ENCODE results near the gene NCCRP1.

The NCCRP1 gene

DNA sequence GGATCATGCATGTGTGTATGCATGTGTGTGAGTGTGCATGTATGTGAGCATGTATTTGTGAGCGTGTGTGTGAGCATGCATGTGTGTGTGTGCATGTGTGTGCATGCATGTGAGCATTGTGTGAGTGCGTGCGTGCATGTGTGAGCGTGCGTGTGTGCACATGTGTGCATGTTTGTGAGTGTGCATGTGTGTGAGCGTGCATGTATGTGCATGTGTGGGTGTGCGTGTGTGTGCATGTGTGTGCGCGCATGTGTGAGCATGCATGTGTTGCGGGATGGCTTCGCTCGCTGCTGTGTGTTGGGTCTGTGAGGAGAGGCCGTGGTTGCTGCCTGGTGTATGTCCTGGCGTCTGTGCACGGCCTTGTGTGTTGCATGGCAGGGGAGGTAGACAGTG is 38.8 kb upstream of the NCCRP1 start:
- no peak for DNase-seq (ENCODE audit: insufficient read length, low spot score)
- TF ChIP-seq POLR2A (IDR thresholded peaks at IDR 0.05; ENCODE audit: low read depth, low read length), result no peak
- FAIRE-seq, result no peak

DNA sequence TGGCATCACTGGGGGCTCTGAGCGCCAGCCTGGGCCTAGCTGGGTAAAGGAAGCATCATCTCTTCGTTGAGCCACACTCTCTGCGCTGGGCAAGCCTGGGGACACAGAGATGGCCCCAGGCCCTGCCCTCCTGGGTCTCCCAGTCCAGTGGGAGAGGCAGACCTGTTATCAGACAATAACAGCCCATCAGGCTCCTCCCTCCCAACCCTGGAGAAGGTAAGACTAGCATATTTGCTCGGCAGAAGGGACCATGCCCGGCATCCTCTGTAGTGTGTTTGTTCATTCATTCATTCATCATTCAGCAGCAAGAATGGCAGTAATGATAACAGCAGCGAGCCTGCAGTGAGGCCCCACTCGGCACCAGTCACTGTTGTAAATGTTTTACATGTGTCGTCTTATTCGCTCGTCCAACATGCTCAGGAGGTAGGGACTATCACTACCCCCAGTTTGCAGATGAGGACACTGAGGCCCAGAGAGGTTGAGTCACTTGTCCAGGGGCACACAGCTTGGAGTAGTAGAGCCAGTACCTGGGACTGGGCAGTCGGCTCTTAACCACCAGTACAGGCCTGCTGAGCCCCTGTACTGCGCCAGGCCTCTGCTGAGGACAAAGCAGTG is 38.0 kb upstream of the NCCRP1 start:
- DNase-seq (ENCODE audit: insufficient read length, low spot score), result no peak
- no peak for FAIRE-seq
- TF ChIP-seq POLR2A (IDR thresholded peaks at IDR 0.05; ENCODE audit: low read depth, low read length), result no peak

DNA sequence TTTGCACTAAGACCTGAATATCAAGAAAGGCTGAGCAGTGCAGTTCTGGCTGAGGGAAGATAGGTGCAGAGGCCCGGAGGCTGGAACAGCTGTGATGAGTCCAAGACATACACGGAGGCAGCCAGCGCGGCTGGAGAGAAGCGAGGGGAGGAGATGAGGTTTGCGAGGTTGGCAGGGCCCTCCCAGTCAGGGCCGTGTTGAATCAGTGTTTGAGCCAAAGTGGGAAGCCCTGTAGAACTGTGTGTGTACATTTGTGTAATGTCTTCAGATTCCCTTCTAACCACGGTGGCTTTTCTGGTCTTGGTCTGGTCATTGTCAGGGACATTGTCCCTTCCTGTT is 36.3 kb upstream of the NCCRP1 start:
- no peak for TF ChIP-seq POLR2A (IDR thresholded peaks at IDR 0.05; ENCODE audit: low read depth, low read length)
- FAIRE-seq, result no peak

DNA sequence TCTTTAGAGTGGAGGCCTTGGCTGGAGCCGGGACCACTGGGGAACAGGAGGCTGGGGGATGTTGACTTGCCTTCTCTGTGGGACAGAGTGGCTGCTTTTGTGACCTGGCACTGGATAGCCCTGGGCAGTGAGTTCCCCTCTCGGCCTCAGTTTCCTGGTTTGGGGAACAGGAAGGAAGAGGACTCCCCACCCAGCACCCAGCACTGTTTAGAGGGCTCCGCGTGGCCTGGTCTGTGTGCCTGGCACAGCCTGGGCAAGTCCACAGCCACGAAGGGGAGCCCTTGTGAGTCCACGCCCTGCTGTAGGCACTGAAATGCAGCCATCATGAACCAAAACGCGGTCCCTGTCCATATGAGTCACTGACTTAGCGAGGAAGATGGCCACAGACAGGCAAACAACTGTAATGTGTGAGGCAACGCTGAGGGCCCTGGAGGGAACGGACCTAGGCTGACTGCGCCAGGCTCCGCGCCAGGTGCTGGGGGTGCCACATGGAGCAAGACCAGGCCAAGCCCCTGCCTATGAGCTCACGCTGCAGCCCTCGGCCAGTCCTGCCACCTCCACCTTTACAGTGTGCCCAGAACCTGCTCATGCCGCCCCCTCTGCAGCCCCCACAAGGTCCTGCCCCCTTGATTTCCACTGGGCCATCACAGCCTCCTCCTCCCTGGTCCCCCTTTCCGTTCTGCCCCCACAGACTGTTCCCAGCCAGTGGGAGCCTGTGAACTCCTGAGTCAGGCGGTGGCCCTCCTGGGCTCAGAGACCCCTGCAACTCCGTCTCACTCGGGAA is 35.7 kb upstream of the NCCRP1 start:
- DNase-seq (ENCODE audit: insufficient read length, low spot score) (no peak), FAIRE-seq (no peak)
- no peak for TF ChIP-seq POLR2A (IDR thresholded peaks at IDR 0.05; ENCODE audit: low read depth, low read length)

More for the DNA sequence above, 36.3 kb upstream of the NCCRP1 start:
- DNase-seq (ENCODE audit: insufficient read length, low spot score), result no peak

DNA sequence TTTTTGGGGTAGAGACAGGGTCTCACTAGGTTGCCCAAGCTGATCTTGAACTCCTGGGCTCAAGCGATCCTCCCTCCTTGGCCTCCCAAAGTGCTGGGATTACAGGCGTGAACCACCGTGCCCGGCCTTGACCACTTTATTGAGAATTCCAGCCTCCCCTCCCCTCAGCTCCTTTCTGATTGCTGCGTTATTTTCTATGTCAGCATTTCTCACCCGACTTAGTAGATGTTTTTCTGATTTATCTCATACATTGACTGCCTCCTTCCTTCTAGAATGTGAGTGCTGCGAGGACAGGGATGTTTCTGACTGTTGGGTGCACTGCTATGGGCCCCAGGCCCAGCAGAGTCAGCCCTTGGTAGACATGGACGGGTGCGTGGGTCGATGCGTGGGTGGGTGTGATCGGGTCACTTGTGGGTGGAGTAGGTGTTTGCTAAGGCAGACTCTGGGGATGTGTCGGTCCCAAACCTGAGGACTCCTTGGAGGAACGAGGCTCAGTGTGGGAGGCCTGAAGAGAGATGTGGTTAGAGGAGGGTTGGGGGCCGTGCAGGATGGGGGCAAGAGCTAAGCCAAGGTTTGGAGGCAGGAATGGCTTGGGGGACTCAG is 34.2 kb upstream of the NCCRP1 start:
- TF ChIP-seq POLR2A (IDR thresholded peaks at IDR 0.05; ENCODE audit: low read depth, low read length), result no peak
- no peak for DNase-seq (ENCODE audit: insufficient read length, low spot score)
- no peak for FAIRE-seq

DNA sequence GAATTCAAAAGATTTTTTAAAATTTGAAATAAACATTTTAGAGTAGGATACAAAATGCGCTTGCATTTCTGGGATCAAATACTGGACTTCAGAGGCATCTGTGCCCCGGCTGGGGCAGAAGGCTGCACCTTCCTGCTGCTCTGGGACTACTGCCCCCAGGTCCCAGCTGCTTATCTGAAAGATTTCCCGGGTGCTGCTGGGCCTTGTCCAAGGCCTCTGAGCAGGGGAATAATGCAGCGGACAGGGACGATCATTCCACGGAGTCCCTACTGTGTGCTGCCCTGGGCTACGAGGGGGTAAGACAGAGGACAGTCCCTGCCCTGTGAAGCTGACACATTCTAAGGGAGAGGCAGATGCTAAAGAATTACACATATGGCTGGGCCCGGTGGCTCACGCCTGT is 33.1 kb upstream of the NCCRP1 start:
- no peak for DNase-seq (ENCODE audit: insufficient read length, low spot score)
- FAIRE-seq, result no peak
- no peak for TF ChIP-seq POLR2A (IDR thresholded peaks at IDR 0.05; ENCODE audit: low read depth, low read length)

DNA sequence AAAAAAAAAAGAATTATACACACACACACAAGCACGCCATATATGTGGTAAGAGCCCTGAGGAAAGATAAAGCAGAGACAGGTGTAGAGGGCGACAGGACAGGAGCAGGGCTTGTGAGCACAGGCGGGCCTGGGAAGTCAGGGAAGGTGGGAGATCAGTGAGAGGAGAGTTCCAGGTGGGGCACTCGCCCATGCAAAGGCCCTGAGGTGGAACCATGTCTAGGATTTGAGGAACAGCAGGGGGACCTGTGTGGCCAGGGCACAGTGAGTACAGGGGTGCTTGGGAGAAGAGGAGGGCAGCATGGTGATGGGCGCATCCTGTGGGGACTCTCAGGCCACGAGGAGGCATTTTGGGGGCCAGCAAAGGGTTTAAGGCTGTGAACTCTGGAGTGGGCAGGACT is 32.5 kb upstream of the NCCRP1 start:
- DNase-seq (ENCODE audit: insufficient read length, low spot score) (no peak), FAIRE-seq (no peak)
- no peak for TF ChIP-seq POLR2A (IDR thresholded peaks at IDR 0.05; ENCODE audit: low read depth, low read length)

DNA sequence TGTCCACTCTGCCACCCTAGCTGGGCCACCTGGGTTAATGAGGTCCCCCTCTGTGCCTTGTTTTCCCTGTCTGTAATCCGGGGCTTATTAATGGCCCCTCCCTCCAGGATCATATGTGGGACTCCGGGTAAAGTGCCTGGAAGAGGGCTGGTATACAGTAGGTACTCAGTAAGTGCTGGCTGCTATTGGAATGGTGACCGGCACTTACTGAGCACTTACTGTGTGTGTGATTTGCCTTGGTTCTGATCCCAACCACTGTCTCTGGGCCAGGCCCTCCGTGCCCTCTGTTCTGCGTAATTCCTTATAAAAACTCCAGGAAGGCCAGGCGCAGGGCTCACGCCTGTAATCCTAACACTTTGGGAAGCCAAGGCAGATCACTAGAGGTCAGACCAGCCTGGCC is 30.9 kb upstream of the NCCRP1 start:
- no peak for TF ChIP-seq POLR2A (IDR thresholded peaks at IDR 0.05; ENCODE audit: low read depth, low read length)

DNA sequence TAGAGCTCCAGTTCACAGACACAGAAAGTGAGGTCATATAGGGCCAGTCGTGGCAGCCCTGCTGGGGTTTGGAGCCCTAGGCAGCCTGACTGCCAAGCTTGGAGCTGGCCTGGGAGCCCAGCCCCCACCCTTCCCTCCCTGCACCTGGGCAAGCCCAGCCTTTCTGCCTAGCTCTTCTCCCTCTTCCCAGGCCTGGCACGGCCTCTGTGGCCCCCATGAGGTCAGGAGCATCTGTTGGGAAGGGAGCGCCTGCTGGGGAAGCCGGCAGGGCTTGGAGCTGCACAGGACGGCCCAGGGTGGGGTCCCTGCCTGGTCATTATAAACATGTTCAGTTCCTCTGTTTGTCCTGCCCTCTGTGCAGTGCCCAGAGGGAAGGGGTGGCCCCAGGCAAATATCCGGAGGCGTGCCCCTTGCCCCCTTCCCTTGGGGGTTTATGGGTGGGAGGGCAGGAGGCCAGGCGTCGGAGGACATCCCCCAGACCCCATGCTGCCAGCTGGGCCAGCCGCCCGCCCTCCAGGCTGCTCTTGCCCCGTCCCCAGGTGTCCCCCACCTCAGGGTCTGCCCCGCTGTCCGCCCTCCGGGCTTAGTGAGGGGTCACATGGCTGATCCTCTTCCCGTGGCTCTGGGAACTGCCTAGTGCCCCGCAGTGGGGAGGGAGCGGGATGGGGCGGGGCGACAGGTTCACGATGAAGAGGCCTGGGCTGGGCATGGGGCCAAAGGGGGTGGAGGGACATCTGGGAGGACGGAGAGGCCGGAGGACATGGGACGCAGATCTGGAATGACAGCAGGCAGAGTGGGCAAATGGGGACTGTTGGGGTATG is 30.0 kb upstream of the NCCRP1 start:
- DNase-seq (ENCODE audit: insufficient read length, low spot score), result no peak
- no peak for FAIRE-seq
- TF ChIP-seq POLR2A (IDR thresholded peaks at IDR 0.05; ENCODE audit: low read depth, low read length), result no peak

More for the DNA sequence above, 30.9 kb upstream of the NCCRP1 start:
- FAIRE-seq (no peak), DNase-seq (ENCODE audit: insufficient read length, low spot score) (no peak)

DNA sequence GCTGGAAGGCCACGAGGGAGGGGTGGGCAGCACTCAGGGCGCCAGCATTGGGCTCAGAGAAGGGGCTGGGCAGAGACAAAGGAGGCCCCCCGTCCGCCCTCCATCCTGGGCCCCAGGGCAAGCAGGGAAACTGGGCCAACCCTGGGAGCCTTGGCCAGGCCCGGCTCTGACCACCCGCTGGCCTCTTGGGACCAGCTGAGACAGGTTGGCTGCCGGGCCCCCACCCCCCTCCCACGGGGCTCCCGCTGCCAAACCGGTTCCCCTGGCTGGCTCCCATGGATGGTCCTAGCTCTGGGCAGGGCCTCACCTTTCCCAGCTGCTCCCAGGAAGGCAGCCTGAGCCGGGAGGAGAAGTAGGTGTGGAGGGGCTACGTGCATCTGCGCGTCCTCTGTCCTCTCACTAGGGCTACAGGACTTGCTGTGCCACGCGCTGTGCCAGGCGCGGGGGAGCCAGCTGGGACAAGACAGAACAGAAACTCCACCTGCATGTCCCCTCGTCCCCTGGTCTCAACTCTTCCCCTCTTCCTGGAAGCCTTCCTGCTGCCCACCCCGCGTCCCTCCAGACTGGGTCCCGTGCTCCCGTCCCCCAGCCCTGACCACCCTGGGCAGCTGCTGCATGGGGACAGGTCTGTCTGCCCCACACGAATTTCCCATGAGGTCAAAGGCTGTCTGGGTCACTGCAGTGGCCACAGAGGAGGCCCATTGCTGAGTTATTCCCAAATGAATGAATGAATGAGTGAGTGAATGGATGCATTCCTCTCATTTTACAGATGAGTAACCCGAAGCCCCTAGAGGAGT is 29.1 kb upstream of the NCCRP1 start:
- TF ChIP-seq POLR2A (IDR thresholded peaks at IDR 0.05; ENCODE audit: low read depth, low read length), result no peak
- FAIRE-seq, result no peak
- DNase-seq (ENCODE audit: insufficient read length, low spot score), result no peak

DNA sequence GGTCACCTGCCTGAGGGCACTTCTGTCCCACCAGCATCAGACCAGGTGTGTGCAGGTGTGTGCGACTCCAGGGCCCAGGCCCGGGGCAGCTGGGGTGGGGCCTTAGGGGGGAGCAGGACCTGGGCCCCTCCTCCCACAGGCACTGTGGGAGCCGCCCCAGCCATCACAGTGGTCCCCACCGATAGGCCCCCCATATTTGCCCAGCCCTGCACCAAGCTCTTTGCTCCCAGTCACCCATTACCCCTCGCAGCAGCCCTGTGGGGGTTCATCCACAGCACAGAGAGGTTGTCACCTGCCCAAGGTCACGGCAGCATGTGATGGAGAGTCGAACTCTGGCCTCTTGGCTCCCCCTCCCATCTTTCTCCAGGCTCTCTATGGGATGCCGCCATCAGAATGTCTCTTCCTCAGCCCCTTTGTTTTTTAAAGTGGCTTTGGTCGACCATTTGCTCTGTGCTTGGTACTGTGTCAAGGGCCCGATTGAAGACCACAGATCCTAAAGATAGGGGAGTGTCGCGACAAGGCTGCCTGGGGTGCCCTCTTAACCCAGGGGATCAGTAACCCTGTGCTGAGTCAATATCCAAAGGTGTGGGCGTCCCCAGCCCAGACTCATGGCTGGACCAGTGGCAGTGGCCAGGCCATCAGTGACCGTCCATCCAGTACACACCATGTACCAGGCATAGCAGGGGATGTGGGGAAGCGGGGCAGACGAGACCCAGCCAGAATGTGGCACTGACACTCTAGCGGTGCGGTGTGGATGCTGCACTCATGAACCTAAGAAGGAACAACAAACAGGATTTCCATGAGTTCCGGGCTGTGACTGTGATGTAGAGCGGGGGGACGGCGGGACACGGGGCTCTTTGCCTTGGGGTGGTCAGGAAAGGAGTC is 28.3 kb upstream of the NCCRP1 start:
- DNase-seq (ENCODE audit: insufficient read length, low spot score), result no peak
- no peak for FAIRE-seq
- no peak for TF ChIP-seq POLR2A (IDR thresholded peaks at IDR 0.05; ENCODE audit: low read depth, low read length)

DNA sequence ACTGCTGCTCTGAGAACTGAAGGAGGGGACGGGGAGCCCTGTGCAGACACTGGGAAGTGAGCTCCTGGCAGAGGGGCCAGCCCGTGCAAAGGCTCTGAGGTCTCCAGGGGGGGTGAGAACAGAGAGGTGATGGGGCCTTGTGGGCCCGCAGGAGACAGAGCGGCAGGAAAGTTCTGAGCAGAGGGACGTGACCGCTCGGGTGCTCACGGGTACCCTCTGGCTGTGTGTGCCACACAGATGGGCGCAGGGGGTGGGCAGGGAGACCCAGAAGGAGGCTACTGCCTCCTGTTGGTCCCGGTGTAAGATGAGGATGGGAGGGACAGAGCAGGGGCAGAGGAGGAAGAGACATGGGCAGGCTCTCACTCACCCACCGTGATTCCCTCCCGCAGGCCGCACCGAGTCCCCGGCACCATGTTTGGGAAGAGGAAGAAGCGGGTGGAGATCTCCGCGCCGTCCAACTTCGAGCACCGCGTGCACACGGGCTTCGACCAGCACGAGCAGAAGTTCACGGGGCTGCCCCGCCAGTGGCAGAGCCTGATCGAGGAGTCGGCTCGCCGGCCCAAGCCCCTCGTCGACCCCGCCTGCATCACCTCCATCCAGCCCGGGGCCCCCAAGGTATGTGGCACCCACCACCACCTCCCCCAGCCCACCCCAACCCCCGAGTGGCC is 27.5 kb upstream of the NCCRP1 start:
- TF ChIP-seq POLR2A (IDR thresholded peaks at IDR 0.05; ENCODE audit: low read depth, low read length), result no peak
- FAIRE-seq, result no peak
- no peak for DNase-seq (ENCODE audit: insufficient read length, low spot score)

Measured in H54 (cell line).